HG02759 (cell line): ENCODE data around the gene CFL1.

Source experiments
- ATAC-seq: cut with Tn5 transposase; IDR thresholded peaks from one replicate; pipeline ENCODE4 v1.9.1; 2021; ENCODE audit warnings: mild to moderate bottlenecking, moderate library complexity; ENCODE audit not compliant: unreplicated experiment

CFL1 gene

GRCh38 chr11:65809496-65809895 lies 48.5 kb downstream of the CFL1 start:
- no peak for ATAC-seq

- ATAC-seq = no peak
Measured at GRCh38 chr11:65808744-65809341, 49.1 kb downstream of the CFL1 start.

GRCh38 chr11:65806979-65807378 lies 51.0 kb downstream of the CFL1 start:
- no peak for ATAC-seq
